Measurements from ENCODE around the gene PWWP2B.

Gene PWWP2B

DNA sequence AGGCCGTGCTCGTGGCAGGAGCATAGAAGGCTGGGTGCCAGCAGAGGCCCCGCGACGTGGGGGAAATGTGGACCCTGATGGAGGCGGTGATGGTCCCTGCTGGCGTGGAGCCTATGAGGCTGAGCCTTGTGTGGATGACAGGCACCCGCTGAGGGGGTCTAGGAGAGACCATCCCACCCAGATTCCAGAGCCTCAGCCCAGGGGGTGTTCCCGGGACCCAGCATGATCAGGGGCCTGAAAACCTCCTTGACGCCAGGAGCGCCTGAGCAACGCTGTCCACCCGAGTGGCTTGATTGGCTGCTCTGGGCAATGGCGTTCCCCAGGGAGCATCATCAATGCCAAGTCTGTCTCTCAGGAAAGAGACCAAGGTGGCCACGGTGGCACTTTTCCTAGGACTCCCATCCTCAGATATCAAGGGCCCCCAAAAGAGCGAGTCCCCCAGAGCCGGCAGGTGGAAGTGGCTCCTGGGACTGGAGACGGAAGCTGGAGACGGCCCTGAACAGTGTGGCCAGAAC lies 61.1 kb downstream of the PWWP2B start:
- DNase-seq (ENCODE audit: extremely low read depth, low read depth) = no peak
- TF ChIP-seq, protein P1, sequence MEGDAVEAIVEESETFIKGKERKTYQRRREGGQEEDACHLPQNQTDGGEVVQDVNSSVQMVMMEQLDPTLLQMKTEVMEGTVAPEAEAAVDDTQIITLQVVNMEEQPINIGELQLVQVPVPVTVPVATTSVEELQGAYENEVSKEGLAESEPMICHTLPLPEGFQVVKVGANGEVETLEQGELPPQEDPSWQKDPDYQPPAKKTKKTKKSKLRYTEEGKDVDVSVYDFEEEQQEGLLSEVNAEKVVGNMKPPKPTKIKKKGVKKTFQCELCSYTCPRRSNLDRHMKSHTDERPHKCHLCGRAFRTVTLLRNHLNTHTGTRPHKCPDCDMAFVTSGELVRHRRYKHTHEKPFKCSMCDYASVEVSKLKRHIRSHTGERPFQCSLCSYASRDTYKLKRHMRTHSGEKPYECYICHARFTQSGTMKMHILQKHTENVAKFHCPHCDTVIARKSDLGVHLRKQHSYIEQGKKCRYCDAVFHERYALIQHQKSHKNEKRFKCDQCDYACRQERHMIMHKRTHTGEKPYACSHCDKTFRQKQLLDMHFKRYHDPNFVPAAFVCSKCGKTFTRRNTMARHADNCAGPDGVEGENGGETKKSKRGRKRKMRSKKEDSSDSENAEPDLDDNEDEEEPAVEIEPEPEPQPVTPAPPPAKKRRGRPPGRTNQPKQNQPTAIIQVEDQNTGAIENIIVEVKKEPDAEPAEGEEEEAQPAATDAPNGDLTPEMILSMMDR (IDR thresholded peaks at IDR 0.05; ENCODE audit: low read depth, low read length) = no peak

DNA sequence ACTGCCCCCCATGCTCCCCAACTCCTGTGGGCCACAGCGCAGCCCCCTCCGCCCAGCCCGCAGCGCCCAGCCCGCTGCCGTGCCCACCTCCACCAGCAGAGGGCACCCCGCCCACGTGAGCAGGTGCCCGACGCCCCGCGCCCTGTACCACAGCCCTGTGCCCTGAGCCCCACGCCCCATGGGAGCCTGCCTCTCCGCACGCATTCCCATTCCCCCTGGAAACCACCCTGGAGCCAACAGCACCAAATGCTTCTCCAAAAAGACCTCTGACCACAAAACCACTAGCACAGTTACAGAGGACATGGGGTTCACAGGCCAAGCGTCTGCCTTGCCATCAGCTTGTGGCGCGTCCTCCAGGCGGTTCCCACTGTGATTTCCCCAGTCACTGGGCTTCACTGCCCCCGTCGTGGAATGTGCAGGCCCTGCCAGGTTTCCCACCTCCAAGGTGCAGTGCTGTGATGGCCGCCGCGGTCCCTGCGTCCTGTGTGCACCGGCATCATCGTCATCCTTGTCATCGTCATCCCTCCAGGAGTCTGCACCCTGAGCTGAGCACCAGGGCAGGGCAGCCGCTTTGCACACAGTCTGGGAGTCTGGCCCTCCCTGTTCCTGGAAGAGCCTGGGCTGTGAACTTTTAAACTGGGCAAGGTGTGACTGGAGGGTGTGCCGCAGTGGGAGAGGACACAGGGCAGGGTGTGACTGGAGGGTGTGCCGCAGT lies 61.7 kb downstream of the PWWP2B start:
- no peak for DNase-seq (ENCODE audit: extremely low read depth, low read depth)
- TF ChIP-seq, protein P1 (IDR thresholded peaks at IDR 0.05; ENCODE audit: low read depth, low read length) = peak; percentile 74

DNA sequence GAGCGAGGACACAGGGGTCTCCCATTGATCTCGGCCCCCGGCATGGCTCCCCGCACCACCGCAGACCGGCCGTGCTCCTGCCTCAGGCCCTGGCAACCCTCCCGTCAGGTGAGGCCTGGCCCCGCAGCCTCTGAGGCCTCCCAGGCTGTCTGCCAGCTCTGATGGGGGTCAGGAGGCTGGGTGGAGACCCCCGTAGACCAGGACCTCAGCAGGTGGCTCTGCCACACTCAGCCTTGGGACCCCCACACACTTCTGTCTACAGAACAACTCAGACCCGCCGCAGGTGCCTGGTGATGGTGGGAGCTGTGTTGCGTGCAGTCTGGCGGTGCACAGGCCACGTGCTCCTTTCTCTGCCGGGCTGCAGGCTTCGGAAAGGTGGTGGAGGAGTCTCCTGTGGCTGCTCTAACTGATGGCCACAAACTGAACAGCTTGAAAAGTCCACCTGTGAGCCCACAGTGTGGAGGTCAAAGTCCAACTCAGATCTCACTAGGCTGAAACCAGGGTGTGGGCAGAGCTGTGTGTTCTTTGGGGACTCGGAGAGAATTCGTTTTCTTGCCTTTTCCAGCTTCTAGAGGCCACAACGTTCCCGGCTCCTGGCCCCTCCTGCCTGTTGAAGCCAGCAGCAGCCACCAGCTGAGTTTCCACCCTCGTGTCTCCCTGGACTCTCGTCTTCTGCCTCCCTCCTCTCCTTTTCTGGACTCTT lies 62.5 kb downstream of the PWWP2B start:
- no peak for DNase-seq (ENCODE audit: extremely low read depth, low read depth)
- TF ChIP-seq, protein P1 (IDR thresholded peaks at IDR 0.05; ENCODE audit: low read depth, low read length) = no peak

DNA sequence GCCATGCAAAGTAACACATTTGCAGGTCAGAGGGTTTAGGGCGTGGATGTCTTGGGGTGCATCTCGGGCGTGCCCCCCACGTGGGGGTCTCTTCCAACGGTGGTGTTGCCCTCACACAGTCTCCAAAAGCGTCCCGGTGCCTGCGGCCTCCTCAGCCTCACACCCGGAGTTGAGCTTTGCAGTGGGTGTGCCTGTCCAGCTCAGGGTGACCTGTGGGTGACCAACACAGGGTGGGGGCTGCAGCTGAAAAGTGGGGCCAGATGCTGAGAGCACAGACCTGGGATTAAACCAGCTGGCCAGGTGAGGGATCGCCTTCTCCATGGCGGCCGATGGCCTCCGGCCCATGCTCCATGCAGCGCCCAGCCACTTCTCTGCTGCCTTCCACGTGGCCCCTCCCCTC lies 63.1 kb downstream of the PWWP2B start:
- no peak for DNase-seq (ENCODE audit: extremely low read depth, low read depth)
- TF ChIP-seq, protein P1 (IDR thresholded peaks at IDR 0.05; ENCODE audit: low read depth, low read length) = no peak

DNA sequence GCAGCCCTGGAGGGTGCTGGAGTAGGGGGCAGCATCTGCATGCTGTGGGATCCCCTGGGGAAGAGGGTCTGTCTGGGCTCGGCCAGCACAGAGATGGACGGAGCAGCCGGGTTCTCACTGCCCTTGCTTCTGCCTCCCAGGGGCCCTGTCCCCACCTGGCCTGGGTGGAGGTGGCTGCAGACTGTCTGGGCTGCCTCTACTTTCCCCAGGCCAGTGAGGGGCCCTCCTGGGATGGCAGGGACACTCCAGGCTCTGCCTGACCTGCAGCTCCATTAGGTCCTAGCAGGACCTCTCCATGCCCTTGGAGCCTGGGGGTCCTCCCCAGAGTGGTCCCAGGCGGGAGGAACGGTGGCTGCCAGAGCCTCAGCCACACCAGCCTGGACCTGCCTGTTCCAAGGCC lies 63.7 kb downstream of the PWWP2B start:
- DNase-seq (ENCODE audit: extremely low read depth, low read depth) = no peak
- TF ChIP-seq, protein P1 (IDR thresholded peaks at IDR 0.05; ENCODE audit: low read depth, low read length) = no peak

DNA sequence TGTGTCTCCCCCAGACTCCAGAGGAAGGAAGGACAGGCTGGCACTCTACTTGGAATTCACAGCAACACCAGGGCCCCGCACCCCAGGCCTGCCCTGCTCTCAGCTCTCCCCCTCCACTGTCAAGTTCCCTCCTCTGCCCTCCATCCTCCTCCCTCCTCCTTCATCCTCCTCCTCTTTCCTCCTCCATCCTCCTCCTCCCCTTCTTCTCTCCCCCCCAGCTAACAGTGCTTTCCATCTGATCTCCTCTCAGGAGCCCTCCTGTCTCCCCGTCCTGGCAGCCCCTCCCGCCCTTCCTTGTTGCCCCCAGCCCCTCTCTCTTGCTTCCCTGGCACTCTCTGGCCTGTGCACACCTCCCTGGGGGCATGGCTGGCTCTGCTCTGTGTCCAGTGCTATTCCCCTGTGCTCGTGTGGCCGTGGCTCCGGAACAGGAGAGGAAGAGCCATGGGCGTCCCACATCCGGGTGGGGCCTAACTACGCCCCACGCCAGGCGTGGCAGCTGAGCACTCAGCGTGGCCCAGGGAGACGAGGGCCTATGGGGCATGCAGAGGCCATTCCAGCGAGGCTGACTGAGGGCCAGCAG lies 64.2 kb downstream of the PWWP2B start:
- no peak for DNase-seq (ENCODE audit: extremely low read depth, low read depth)
- TF ChIP-seq, protein P1 (IDR thresholded peaks at IDR 0.05; ENCODE audit: low read depth, low read length) = no peak

All from AG09319 (cell line).